RWPE2 (cell line): ENCODE results near the gene SRRM2.
A peak's percentile ranks its signal among the peaks of the same experiment; 100 is the strongest.

Experiments used
- ATAC-seq: fragments of 200-7000 bp; cut with Tn5 transposase; 3 replicates; pipeline ENCODE4 v1.9.1; 2021; ENCODE audit warnings: low read depth
- DNase-seq: peaks from one replicate; pipeline ENCODE4 v3.0.0-alpha.2; 2020; ENCODE audit warnings: low spot score
- H3K27ac ChIP-seq: fragments of 450-650 bp; 2 replicates; pipeline ENCODE4 v1.5.1; 2017; ENCODE audit warnings: mild to moderate bottlenecking; ENCODE audit not compliant: poor library complexity, severe bottlenecking
- H3K27me3 ChIP-seq: fragments of 250-450 bp; sonication (Bioruptor Pico); 2 replicates; pipeline ENCODE4 v1.5.1; 2021; ENCODE audit warnings: mild to moderate bottlenecking, moderate library complexity; ENCODE audit not compliant: insufficient read depth, poor library complexity, severe bottlenecking
- H3K36me3 ChIP-seq: fragments of 250-450 bp; sonication (Bioruptor Pico); 2 replicates; pipeline ENCODE4 v1.5.1; 2020; ENCODE audit warnings: low read depth, mild to moderate bottlenecking, moderate library complexity
- H3K4me1 ChIP-seq: fragments of 250-450 bp; sonication (Bioruptor Pico); 2 replicates; pipeline ENCODE4 v1.5.1; 2021; ENCODE audit warnings: mild to moderate bottlenecking, moderate library complexity; ENCODE audit not compliant: insufficient read depth, poor library complexity, severe bottlenecking
- H3K4me3 ChIP-seq: fragments of 250-450 bp; sonication (Bioruptor Pico); 2 replicates; pipeline ENCODE4 v1.5.1; 2021; ENCODE audit warnings: mild to moderate bottlenecking, moderate library complexity; ENCODE audit not compliant: severe bottlenecking
- H3K9me3 ChIP-seq: fragments of 250-450 bp; sonication (Bioruptor Pico); 2 replicates; pipeline ENCODE4 v1.5.1; 2021; ENCODE audit warnings: mild to moderate bottlenecking, moderate library complexity; ENCODE audit not compliant: severe bottlenecking
- TF ChIP-seq, protein P1 (sequence below): fragments of 450-650 bp; IDR thresholded peaks from one replicate; pipeline ENCODE4 v1.5.1; 2017; ENCODE audit warnings: mild to moderate bottlenecking, moderate library complexity; ENCODE audit not compliant: poor library complexity, severe bottlenecking

Gene SRRM2

DNA sequence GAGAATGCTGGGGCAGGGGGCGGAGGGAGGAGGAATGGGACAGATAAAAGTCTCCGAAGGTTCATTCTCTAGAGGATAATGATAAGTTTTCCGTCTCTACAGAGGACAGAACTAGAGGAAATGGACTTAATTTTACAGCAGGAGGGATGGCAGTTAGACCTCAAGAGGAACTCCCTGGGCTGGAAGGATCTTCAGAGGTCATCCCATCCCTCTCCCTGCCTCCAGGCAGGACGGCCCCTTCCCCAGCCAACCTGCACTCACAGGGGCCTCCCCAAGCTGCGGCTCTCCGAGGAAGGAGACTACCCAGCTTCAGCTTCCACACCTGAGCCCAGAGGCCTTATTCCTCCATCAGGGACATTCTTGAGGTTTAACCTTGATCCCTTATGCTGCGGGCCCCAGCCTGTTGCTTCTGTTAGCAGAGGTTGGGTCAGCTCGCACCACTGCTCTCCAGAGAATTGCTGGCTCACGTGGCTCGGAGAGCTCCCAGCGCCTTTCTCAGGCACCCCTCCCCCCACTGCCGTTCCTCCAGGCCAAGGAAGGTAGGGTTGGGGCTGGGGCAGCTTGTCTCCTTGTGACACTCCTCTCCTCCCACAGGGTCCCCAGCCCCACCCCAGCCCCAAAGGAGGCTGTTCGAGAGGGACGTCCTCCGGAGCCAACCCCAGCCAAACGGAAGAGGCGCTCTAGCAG is 16.1 kb downstream of the SRRM2 start:
- Histone ChIP-seq H3K4me3 (no peak overlapping the region), H3K4me1 (peaks cover 38% of the 10 kb centered on the region), H3K27ac (peak overlapping the region; percentile 88), H3K27me3 (no peaks in the 10 kb centered on the region), H3K9me3 (no peaks in the 10 kb centered on the region), H3K36me3 (peaks cover 96% of the 10 kb centered on the region)
- TF ChIP-seq, protein P1, sequence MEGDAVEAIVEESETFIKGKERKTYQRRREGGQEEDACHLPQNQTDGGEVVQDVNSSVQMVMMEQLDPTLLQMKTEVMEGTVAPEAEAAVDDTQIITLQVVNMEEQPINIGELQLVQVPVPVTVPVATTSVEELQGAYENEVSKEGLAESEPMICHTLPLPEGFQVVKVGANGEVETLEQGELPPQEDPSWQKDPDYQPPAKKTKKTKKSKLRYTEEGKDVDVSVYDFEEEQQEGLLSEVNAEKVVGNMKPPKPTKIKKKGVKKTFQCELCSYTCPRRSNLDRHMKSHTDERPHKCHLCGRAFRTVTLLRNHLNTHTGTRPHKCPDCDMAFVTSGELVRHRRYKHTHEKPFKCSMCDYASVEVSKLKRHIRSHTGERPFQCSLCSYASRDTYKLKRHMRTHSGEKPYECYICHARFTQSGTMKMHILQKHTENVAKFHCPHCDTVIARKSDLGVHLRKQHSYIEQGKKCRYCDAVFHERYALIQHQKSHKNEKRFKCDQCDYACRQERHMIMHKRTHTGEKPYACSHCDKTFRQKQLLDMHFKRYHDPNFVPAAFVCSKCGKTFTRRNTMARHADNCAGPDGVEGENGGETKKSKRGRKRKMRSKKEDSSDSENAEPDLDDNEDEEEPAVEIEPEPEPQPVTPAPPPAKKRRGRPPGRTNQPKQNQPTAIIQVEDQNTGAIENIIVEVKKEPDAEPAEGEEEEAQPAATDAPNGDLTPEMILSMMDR, result no peak
- DNase-seq (no peak), ATAC-seq (peak; percentile 30)

DNA sequence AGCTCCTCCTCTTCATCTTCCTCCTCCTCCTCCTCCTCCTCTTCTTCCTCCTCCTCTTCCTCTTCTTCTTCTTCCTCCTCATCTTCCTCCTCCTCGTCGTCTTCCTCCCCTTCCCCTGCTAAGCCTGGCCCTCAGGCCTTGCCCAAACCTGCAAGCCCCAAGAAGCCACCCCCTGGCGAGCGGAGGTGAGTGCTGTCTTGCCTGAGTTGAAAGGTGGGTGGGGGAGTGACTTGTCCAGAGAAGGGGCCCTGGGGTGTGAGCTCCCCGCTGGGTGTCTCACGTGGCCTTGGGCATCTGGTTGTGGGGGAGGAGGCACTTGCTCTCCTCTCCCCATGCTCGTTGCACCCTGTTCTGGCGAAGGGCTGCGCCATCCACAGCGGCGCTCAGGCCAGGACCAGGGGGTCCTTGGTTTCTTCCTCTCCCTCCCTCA is 16.7 kb downstream of the SRRM2 start:
- H3K4me1 ChIP-seq, result peaks cover 38% of the 10 kb centered on the region
- no peak for ATAC-seq
- peaks cover 96% of the 10 kb centered on the region for H3K36me3 ChIP-seq
- TF ChIP-seq, protein P1, result no peak
- no peaks in the 10 kb centered on the region for H3K27me3 ChIP-seq
- no peak overlapping the region for H3K4me3 ChIP-seq
- DNase-seq, result no peak
- H3K9me3 ChIP-seq, result no peaks in the 10 kb centered on the region
- peak overlapping the region; percentile 88 for H3K27ac ChIP-seq

DNA sequence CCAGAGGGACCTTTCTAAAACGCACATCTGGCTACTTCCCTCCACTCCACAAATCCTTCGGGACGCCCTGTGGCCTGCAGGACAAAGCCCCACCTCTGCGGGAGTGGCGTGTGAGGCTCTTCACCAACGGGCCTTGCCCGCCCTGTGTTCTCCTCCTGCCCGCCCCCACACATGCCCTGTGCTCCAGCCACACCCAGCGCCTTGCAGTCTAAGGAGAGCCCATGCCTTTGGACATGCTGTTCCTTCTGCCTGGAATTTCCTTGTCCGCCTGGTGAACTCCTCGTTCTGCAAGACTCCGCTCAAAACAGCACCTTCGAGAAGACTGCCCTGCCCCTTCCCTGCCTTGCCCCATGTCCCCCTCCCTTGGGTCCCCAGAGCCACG is 17.2 kb downstream of the SRRM2 start:
- H3K9me3 ChIP-seq, result no peaks in the 10 kb centered on the region
- ATAC-seq (peak; percentile 88), DNase-seq (peak; percentile 94)
- H3K27ac ChIP-seq, result peak overlapping the region; percentile 88
- no peaks in the 10 kb centered on the region for H3K27me3 ChIP-seq
- peaks cover 38% of the 10 kb centered on the region for H3K4me1 ChIP-seq
- H3K4me3 ChIP-seq, result no peak overlapping the region
- peaks cover 96% of the 10 kb centered on the region for H3K36me3 ChIP-seq
- TF ChIP-seq, protein P1, result no peak

DNA sequence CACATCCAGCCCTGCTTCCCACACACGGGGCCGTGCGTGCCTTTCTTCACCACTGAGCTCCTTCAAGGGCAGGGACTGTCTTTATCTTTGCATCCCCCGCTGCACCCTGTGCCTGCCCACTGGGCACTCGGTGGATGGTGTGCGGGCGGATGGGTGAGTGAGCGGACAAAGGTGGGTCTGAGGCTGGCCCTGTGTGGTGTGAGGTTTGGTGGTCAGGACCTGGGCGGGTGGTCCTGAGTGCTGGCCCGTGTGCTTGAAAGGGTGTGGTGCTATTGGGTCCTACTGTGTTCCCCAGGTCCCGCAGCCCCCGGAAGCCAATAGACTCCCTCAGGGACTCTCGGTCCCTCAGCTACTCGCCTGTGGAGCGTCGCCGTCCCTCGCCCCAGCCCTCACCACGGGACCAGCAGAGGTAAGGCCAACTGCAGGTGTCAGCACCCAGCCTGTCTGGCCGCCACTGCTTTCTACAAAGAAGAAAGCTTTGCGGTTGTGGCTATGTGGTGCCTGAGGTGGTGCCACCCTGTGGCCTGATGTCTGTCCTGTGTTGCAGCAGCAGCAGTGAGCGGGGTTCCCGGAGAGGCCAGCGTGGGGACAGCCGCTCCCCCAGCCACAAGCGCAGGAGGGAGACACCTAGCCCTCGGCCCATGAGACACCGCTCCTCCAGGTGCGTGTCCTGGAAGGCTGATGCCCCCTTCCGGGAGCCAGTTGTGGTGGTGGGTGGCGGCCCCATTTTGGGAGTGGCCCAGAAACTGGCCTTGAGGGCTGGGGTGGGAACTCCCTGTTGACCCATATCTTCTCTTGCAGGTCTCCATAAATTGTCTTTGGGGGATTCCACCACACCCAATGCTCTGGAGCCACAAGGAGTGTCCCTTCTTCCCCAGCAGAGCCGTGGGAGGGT is 17.9 kb downstream of the SRRM2 start:
- Histone ChIP-seq H3K36me3 (peaks cover 96% of the 10 kb centered on the region), H3K4me1 (peaks cover 38% of the 10 kb centered on the region), H3K4me3 (no peak overlapping the region), H3K27me3 (no peaks in the 10 kb centered on the region), H3K27ac (peak overlapping the region; percentile 88), H3K9me3 (no peaks in the 10 kb centered on the region)
- no peak for DNase-seq
- ATAC-seq, result no peak
- TF ChIP-seq, protein P1, result peak; percentile 25
